Adrenal gland (tissue), 5 donors: ENCODE data around the gene IKZF2.

Experiments used
- POLR2A ChIP-seq, 2 donors: fragments of 450-650 bp; IDR thresholded peaks; one replicate each; pipeline ENCODE4 v1.6.1; 2017; ENCODE audit warnings: antibody characterized with exemption in 2 of 2, mild to moderate bottlenecking in 2 of 2, moderate library complexity in 1 of 2
- TF ChIP-seq, protein P1 (sequence below), 6 experiments: fragments of 450-650 bp in 4 of 6; fragments of 200-600 bp in 2 of 6; sonication (generic) in 1 of 6; IDR thresholded peaks; 1 replicate in 5 of 6; 2 replicates in 1 of 6; pipeline versions ENCODE4 v1.5.1 to v1.8.0; 2016 to 2021; ENCODE audit warnings: antibody characterized with exemption in 6 of 6, mild to moderate bottlenecking in 2 of 6, moderate library complexity in 1 of 6
- donor health status: DM: no; HTN: no; CAD: no.

DNA sequence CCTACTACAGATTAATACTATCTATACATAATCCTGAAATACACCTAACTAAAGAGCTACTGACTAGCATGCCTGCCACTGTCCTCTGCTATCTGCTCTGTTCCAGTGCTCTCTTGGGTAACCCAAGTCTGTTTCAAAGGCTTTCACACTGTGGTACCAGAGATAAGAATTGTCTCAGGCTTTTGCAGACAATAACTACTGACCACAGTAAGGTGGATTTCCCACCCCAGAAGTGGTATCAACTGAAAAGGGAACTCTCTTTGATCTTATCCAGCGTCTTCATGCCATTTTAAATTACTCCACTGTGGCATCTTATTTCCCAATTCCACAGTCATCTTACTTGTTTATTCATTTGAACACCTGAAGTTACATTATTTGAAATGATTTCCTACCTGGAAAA lies 190.2 kb downstream of the IKZF2 start:
- TF ChIP-seq POLR2A (IDR thresholded peaks at IDR 0.05) = no peak
- TF ChIP-seq, protein P1, sequence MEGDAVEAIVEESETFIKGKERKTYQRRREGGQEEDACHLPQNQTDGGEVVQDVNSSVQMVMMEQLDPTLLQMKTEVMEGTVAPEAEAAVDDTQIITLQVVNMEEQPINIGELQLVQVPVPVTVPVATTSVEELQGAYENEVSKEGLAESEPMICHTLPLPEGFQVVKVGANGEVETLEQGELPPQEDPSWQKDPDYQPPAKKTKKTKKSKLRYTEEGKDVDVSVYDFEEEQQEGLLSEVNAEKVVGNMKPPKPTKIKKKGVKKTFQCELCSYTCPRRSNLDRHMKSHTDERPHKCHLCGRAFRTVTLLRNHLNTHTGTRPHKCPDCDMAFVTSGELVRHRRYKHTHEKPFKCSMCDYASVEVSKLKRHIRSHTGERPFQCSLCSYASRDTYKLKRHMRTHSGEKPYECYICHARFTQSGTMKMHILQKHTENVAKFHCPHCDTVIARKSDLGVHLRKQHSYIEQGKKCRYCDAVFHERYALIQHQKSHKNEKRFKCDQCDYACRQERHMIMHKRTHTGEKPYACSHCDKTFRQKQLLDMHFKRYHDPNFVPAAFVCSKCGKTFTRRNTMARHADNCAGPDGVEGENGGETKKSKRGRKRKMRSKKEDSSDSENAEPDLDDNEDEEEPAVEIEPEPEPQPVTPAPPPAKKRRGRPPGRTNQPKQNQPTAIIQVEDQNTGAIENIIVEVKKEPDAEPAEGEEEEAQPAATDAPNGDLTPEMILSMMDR (IDR thresholded peaks at IDR 0.05) = no peak
